Neural cell (in vitro differentiated cells): Measurements from ENCODE around the gene CPSF6. TPM values are rescaled to one million over a fixed set of nuclear protein-coding genes. Genes with fewer than 3 reads are reported as not detected.

ENCODE experiments used
- H2AFZ ChIP-seq: fragments of 200-600, 300-800 bp; sonication (generic), shearing (Covaris generic); 2 replicates; pipeline ENCODE4 v1.6.0; 2014; ENCODE audit warnings: low read depth, mild to moderate bottlenecking, antibody characterized with exemption, low read length, moderate library complexity
- H3F3A ChIP-seq: fragments of 200-600 bp; shearing (Covaris generic); 2 replicates; pipeline ENCODE4 v1.6.1; 2016; ENCODE audit warnings: mild to moderate bottlenecking, moderate library complexity, mixed read lengths, antibody characterized with exemption, low read length; ENCODE audit not compliant: insufficient read depth, poor library complexity, severe bottlenecking
- H3K27ac ChIP-seq: fragments of 200-600, 300-800 bp; sonication (generic), shearing (Covaris generic); 2 replicates; pipeline ENCODE4 v1.5.1; 2014; ENCODE audit warnings: mild to moderate bottlenecking, low read length, moderate library complexity
- H3K27me3 ChIP-seq: fragments of 300-800, 200-600 bp; sonication (generic), shearing (Covaris generic); 2 replicates; pipeline ENCODE4 v1.6.0; 2014; ENCODE audit warnings: mild to moderate bottlenecking, low read depth, low read length, moderate library complexity; ENCODE audit not compliant: insufficient read depth
- H3K36me3 ChIP-seq: fragments of 300-800, 200-600 bp; sonication (generic), shearing (Covaris generic); 2 replicates; pipeline ENCODE4 v1.5.1; 2014; ENCODE audit warnings: mild to moderate bottlenecking, antibody characterized with exemption, low read length, moderate library complexity; ENCODE audit not compliant: insufficient read depth
- H3K4me2 ChIP-seq: fragments of 300-800, 200-600 bp; sonication (generic), shearing (Covaris generic); 2 replicates; pipeline ENCODE4 v1.6.0; 2014; ENCODE audit warnings: mild to moderate bottlenecking, low read length
- H3K4me3 ChIP-seq: fragments of 300-800, 200-600 bp; sonication (generic), shearing (Covaris generic); 2 replicates; pipeline ENCODE4 v1.5.1; 2014; ENCODE audit warnings: mild to moderate bottlenecking, low read length, moderate library complexity
- H3K79me2 ChIP-seq: fragments of 200-600 bp; shearing (Covaris generic); replicated peaks from 2 replicates; pipeline ENCODE4 v1.6.0; 2014; ENCODE audit warnings: mild to moderate bottlenecking, low read length, moderate library complexity; ENCODE audit not compliant: insufficient read depth
- H3K9ac ChIP-seq: fragments of 300-800, 200-600 bp; sonication (generic), shearing (Covaris generic); 2 replicates; pipeline ENCODE4 v1.6.1; 2016; ENCODE audit warnings: mild to moderate bottlenecking, low read length, mixed read lengths
- H3K9me2 ChIP-seq: fragments of 200-600 bp; shearing (Covaris generic); 2 replicates; pipeline ENCODE4 v1.6.1; 2016; ENCODE audit warnings: mild to moderate bottlenecking, low read length, mixed read lengths; ENCODE audit not compliant: insufficient read depth
- H3K9me3 ChIP-seq: fragments of 200-600, 300-800 bp; sonication (generic), shearing (Covaris generic); 2 replicates; pipeline ENCODE4 v1.6.1; 2016; ENCODE audit warnings: mild to moderate bottlenecking, mixed run types, low read length, moderate library complexity, mixed read lengths
- H4K20me1 ChIP-seq: fragments of 200-600 bp; shearing (Covaris generic); 2 replicates; pipeline ENCODE4 v1.6.1; 2016; ENCODE audit warnings: mild to moderate bottlenecking, mixed run types; ENCODE audit not compliant: insufficient read depth
- CTCF ChIP-seq: fragments of 450-650 bp; IDR thresholded peaks from 2 replicates; pipeline ENCODE4 v1.5.1; 2014; ENCODE audit warnings: antibody characterized with exemption, mild to moderate bottlenecking, moderate library complexity; ENCODE audit not compliant: poor library complexity, severe bottlenecking
- EP300 ChIP-seq: fragments of 450-650 bp; conservative IDR thresholded peaks from 2 replicates; pipeline ENCODE4 v1.6.1; 2014; ENCODE audit warnings: antibody characterized with exemption, mild to moderate bottlenecking, moderate library complexity; ENCODE audit not compliant: poor library complexity, severe bottlenecking
- EZH2 ChIP-seq: fragments of 200-600, 300-800 bp; shearing (Covaris generic), sonication (generic); IDR thresholded peaks from 2 replicates; pipeline ENCODE4 v1.6.1; 2014; ENCODE audit warnings: antibody characterized with exemption, low read length, borderline replicate concordance, mild to moderate bottlenecking; ENCODE audit not compliant: insufficient read depth, poor library complexity, severe bottlenecking
- MXI1 ChIP-seq: fragments of 450-650 bp; conservative IDR thresholded peaks from 2 replicates; pipeline ENCODE4 v1.6.1; 2014; ENCODE audit warnings: antibody characterized with exemption, mild to moderate bottlenecking; ENCODE audit not compliant: poor library complexity, severe bottlenecking
- POLR2AphosphoS5 ChIP-seq: IDR thresholded peaks from 2 replicates; pipeline ENCODE4 v1.6.1; 2012
- RAD21 ChIP-seq: fragments of 450-650 bp; conservative IDR thresholded peaks from 2 replicates; pipeline ENCODE4 v1.6.1; 2014; ENCODE audit warnings: antibody characterized with exemption, mild to moderate bottlenecking, moderate library complexity
- REST ChIP-seq: IDR thresholded peaks from 2 replicates; pipeline ENCODE4 v1.6.1; 2012; ENCODE audit warnings: borderline replicate concordance
- SMC3 ChIP-seq: fragments of 450-650 bp; conservative IDR thresholded peaks from 2 replicates; pipeline ENCODE4 v1.6.1; 2014; ENCODE audit warnings: antibody characterized with exemption, mild to moderate bottlenecking, moderate library complexity; ENCODE audit not compliant: poor library complexity
- TAF1 ChIP-seq: IDR thresholded peaks from 2 replicates; pipeline ENCODE4 v1.6.1; 2012; ENCODE audit warnings: low read depth
- polyA plus RNA-seq: library from polyadenylated mRNA; depleted of rRNA; stranded (reverse); fragments of >200 nt; gene quantifications from 2 replicates; pipeline ENCODE4 v1.2.3, GENCODE V29; 2014

CPSF6 gene
- polyA plus RNA-seq, 1 donor from 2014 or later = 180 TPM

GRCh38 chr12:69278814-69279782, 39.7 kb downstream of the CPSF6 start:
- H3K9ac ChIP-seq = no peak overlapping the region
- no peaks in the 10 kb centered on the region for H3K27me3 ChIP-seq
- H3K4me3 ChIP-seq = no peak overlapping the region
- no peaks in the 10 kb centered on the region for H4K20me1 ChIP-seq
- TF ChIP-seq EP300 (no peak), REST (no peak), TAF1 (no peak), MXI1 (no peak), RAD21 (no peak), POLR2AphosphoS5 (no peak), SMC3 (no peak), EZH2 (no peak), CTCF (no peak)
- H3K36me3 ChIP-seq = no peaks in the 10 kb centered on the region
- H3K27ac ChIP-seq = no peak overlapping the region
- H3K4me2 ChIP-seq = no peak overlapping the region
- no peaks in the 10 kb centered on the region for H3K9me2 ChIP-seq
- no peaks in the 10 kb centered on the region for H3K79me2 ChIP-seq
- H3F3A ChIP-seq = no peaks in the 10 kb centered on the region
- H2AFZ ChIP-seq = no peak overlapping the region
- H3K9me3 ChIP-seq = no peaks in the 10 kb centered on the region

- Histone ChIP-seq H3K9ac (no peak overlapping the region), H3K4me2 (no peak overlapping the region), H3K79me2 (no peaks in the 10 kb centered on the region), H3K27me3 (no peaks in the 10 kb centered on the region), H3K9me2 (no peaks in the 10 kb centered on the region), H3K4me3 (no peak overlapping the region), H2AFZ (no peak overlapping the region), H4K20me1 (no peaks in the 10 kb centered on the region), H3K27ac (no peak overlapping the region), H3K9me3 (no peaks in the 10 kb centered on the region), H3F3A (no peaks in the 10 kb centered on the region), H3K36me3 (no peaks in the 10 kb centered on the region)
- TF ChIP-seq EZH2 (no peak), RAD21 (no peak), SMC3 (no peak), CTCF (no peak), POLR2AphosphoS5 (no peak), MXI1 (no peak), TAF1 (no peak), EP300 (no peak), REST (no peak)
These were observed 44.8 kb downstream of the CPSF6 start for GRCh38 chr12:69284131-69284530.
